ENCODE results near the gene SLC6A9. TPM values are rescaled to one million over a fixed set of nuclear protein-coding genes. Genes with fewer than 3 reads are reported as not detected.

The SLC6A9 gene
- total RNA-seq, 1 experiment from 2014 or later, result 30.1 TPM

DNA sequence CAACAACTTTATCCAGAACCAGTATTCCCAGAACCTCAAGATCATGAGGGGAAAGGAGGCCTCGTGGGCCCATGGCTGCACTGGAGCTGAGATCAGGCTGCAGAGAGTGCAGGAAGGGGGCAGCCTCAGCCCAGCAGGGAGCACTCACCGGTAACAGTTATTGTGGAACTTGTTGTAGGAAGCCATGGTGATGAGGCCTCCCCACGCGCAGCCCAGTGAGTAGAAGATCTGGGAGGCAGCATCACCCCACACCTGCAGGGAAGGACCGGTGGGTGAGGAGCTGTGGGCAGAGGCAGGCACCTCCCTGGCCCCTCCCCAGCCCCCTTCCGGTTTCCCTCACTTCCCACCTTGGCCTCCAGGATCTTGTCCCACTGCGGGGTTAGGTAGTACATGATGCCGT lies 29.1 kb downstream of the SLC6A9 start:
- H3K27ac ChIP-seq (ENCODE audit: insufficient read length, low read depth, low read length), result no peak overlapping the region

More for the DNA sequence above, 29.1 kb downstream of the SLC6A9 start:
- no peaks in the 10 kb centered on the region for H3K4me1 ChIP-seq (ENCODE audit: insufficient read depth, low read length)
- no peak overlapping the region for H3K56ac ChIP-seq (ENCODE audit: insufficient read length, low read depth, low read length)
- H2BK15ac ChIP-seq (ENCODE audit: low read depth, low read length), result no peak overlapping the region
- Mint-ChIP-seq H3K36me3 (ENCODE audit: insufficient read depth in 1 of 3, low read depth in 3 of 3) (peaks cover 8 to 57% (median 36%) of the 10 kb centered on the region in 3 experiments), H3K27me3 (ENCODE audit: low read depth) (no peaks in the 10 kb centered on the region; the same call in 1 of the 2 replicates), H3K9me3 (no peaks in the 10 kb centered on the region), H3K4me3 (no peak overlapping the region; a peak in 1 of 5 replicates), H3K27ac (no peak overlapping the region), H3K4me1 (peaks cover 4 to 5% of the 10 kb centered on the region in 2 experiments; a peak in 2 of 4 replicates)
- DNase-seq, result no peak
- H3K23ac ChIP-seq (ENCODE audit: insufficient read length, low read depth, low read length), result no peak overlapping the region
- H4K91ac ChIP-seq (ENCODE audit: insufficient read length, low read depth, low read length), result no peak overlapping the region
- no peaks in the 10 kb centered on the region for H3K23me2 ChIP-seq (ENCODE audit: insufficient read length, low read depth, low read length, poor library complexity, severe bottlenecking)
- no peaks in the 10 kb centered on the region for H3K9me3 ChIP-seq (ENCODE audit: control insufficient read depth, low read depth, low read length)
- no peaks in the 10 kb centered on the region for H3K27me3 ChIP-seq (ENCODE audit: insufficient read depth, low read length)
- H3T11ph ChIP-seq (ENCODE audit: low read length), result no peak overlapping the region
- H2AFZ ChIP-seq (ENCODE audit: low read length), result no peak overlapping the region
- H2BK20ac ChIP-seq (ENCODE audit: low read depth, low read length, poor library complexity, severe bottlenecking), result no peak overlapping the region
- WGBS (ENCODE audit: extremely low coverage, insufficient read length, low lambda C conversion rate), result no CpG with 5 or more reads among the region's 8 CpGs
- H3K9ac ChIP-seq (ENCODE audit: extremely low read depth, insufficient read length, low read length), result no peak overlapping the region
- no peak overlapping the region for H3K14ac ChIP-seq (ENCODE audit: insufficient read depth, low read length)
- H3K4me2 ChIP-seq (ENCODE audit: insufficient read depth, insufficient read length, low read length), result no peak overlapping the region
- TF ChIP-seq, protein P1, sequence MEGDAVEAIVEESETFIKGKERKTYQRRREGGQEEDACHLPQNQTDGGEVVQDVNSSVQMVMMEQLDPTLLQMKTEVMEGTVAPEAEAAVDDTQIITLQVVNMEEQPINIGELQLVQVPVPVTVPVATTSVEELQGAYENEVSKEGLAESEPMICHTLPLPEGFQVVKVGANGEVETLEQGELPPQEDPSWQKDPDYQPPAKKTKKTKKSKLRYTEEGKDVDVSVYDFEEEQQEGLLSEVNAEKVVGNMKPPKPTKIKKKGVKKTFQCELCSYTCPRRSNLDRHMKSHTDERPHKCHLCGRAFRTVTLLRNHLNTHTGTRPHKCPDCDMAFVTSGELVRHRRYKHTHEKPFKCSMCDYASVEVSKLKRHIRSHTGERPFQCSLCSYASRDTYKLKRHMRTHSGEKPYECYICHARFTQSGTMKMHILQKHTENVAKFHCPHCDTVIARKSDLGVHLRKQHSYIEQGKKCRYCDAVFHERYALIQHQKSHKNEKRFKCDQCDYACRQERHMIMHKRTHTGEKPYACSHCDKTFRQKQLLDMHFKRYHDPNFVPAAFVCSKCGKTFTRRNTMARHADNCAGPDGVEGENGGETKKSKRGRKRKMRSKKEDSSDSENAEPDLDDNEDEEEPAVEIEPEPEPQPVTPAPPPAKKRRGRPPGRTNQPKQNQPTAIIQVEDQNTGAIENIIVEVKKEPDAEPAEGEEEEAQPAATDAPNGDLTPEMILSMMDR (conservative IDR thresholded peaks at IDR 0.05), result no peak
- no peaks in the 10 kb centered on the region for H3K79me2 ChIP-seq (ENCODE audit: insufficient read depth, low read length)
- H4K8ac ChIP-seq (replicated peaks; ENCODE audit: insufficient read length, low read depth, low read length), result no peak overlapping the region
- H2BK5ac ChIP-seq (ENCODE audit: insufficient read length, low read length), result no peak overlapping the region
- H2BK12ac ChIP-seq (ENCODE audit: insufficient read length, low read depth, low read length), result no peak overlapping the region
- no peak overlapping the region for H3K18ac ChIP-seq (ENCODE audit: insufficient read length, low read depth, low read length)
- H2BK120ac ChIP-seq (ENCODE audit: low read depth, low read length, poor library complexity, severe bottlenecking), result no peak overlapping the region
- H2AK5ac ChIP-seq (ENCODE audit: insufficient read length, low read length), result no peak overlapping the region
- no peaks in the 10 kb centered on the region for H4K20me1 ChIP-seq (ENCODE audit: control insufficient read depth, insufficient read depth, insufficient read length)
- H3K79me1 ChIP-seq (ENCODE audit: insufficient read depth, low read depth, low read length, poor library complexity, severe bottlenecking), result no peaks in the 10 kb centered on the region
- H3K4ac ChIP-seq (ENCODE audit: low read depth, low read length), result no peak overlapping the region
- no peak overlapping the region for H4K5ac ChIP-seq (ENCODE audit: insufficient read length, low read depth, low read length)

All from H9 (cell line).